CD4-positive, alpha-beta T cell (primary cell): ENCODE data around the gene ISYNA1. TPM values are rescaled to one million over a fixed set of nuclear protein-coding genes. Genes with fewer than 3 reads are reported as not detected.

ENCODE experiments used
- ATAC-seq: fragments of 200-7000 bp; cut with Tn5 transposase; one replicate; pipeline ENCODE4 v1.10.0; 2022; ENCODE audit warnings: mild to moderate bottlenecking; ENCODE audit not compliant: poor library complexity
- CTCF ChIA-PET: fragments of 350-600 bp; sonication (Branson Sonifier 250); formaldehyde crosslinking; loops from one replicate; lab custom pipeline; 2021; ENCODE audit warnings: antibody characterized with exemption, inconsistent platforms; lab: Charles Lee
- POLR2A ChIA-PET: fragments of 350-600 bp; sonication (Branson Sonifier 250); formaldehyde crosslinking; loops from one replicate; lab custom pipeline; 2021; ENCODE audit warnings: antibody characterized with exemption, inconsistent platforms; lab: Charles Lee
- DNase-seq, 14 experiments: peaks; one replicate each; pipeline ENCODE4 v3.0.0-alpha.2; 2013 to 2020; ENCODE audit warnings: mixed read lengths in 2 of 14
- H3K27ac ChIP-seq, 2 donors: one replicate each; pipeline versions ENCODE4 v1.5.1 to v1.7.0; 2013; ENCODE audit warnings: low read length in 2 of 2, low read depth in 1 of 2, mild to moderate bottlenecking in 1 of 2
- H3K27me3 ChIP-seq, 2 experiments: 1 replicate in 1 of 2; 2 replicates in 1 of 2; pipeline versions ENCODE4 v1.6.1 to v1.7.0; 2013; ENCODE audit warnings: low read length in 2 of 2, control low read depth in 1 of 2, mild to moderate bottlenecking in 1 of 2, moderate library complexity in 1 of 2; ENCODE audit not compliant: insufficient read depth in 2 of 2, control insufficient read depth in 1 of 2
- H3K36me3 ChIP-seq: one replicate; pipeline ENCODE4 v1.6.1; 2013; ENCODE audit warnings: low read length, control low read depth; ENCODE audit not compliant: insufficient read depth
- H3K4me1 ChIP-seq: one replicate; pipeline ENCODE4 v1.6.1; 2013; ENCODE audit warnings: low read length, control low read depth; ENCODE audit not compliant: insufficient read depth
- H3K4me3 ChIP-seq: one replicate; pipeline ENCODE4 v1.5.1; 2013; ENCODE audit warnings: mild to moderate bottlenecking, low read length, moderate library complexity
- H3K9me3 ChIP-seq, 2 experiments: 1 replicate in 1 of 2; 2 replicates in 1 of 2; pipeline versions ENCODE4 v1.6.1 to v1.7.0; 2013; ENCODE audit warnings: low read length in 2 of 2, mild to moderate bottlenecking in 2 of 2, control low read depth in 1 of 2, moderate library complexity in 1 of 2; ENCODE audit not compliant: control insufficient read depth in 1 of 2, insufficient read depth in 1 of 2
- H3K27ac Mint-ChIP-seq: one replicate; pipeline ENCODE4 v1.8.0; 2020; ENCODE audit warnings: mixed read lengths
- H3K27me3 Mint-ChIP-seq: one replicate; pipeline ENCODE4 v1.8.0; 2021; ENCODE audit warnings: mixed read lengths
- H3K36me3 Mint-ChIP-seq: one replicate; pipeline ENCODE4 v1.8.0; 2021; ENCODE audit warnings: low read depth, mixed read lengths
- H3K4me1 Mint-ChIP-seq: one replicate; pipeline ENCODE4 v1.8.0; 2021; ENCODE audit warnings: low read depth, mixed read lengths
- H3K4me3 Mint-ChIP-seq: one replicate; pipeline ENCODE4 v1.8.0; 2020; ENCODE audit warnings: mild to moderate bottlenecking, mixed read lengths
- H3K9me3 Mint-ChIP-seq: one replicate; pipeline ENCODE4 v1.8.0; 2020; ENCODE audit warnings: mixed read lengths
- intact Hi-C, 2 experiments: fragments of 100-400 bp; cut with DNase I in 1 of 2; cut with micrococcal nuclease in 1 of 2; formaldehyde crosslinking; loops; one replicate each; pipeline versions ENCODE4 v1.15.1 to v1.9.0; 2023 to 2025; cut with DNase I, micrococcal nuclease
- total RNA-seq, 174 experiments: library from RNA in 2 of 174; stranded (reverse) in 2 of 174; gene quantifications; one replicate each; pipeline ENCODE4 v1.2.3 and lab custom pipeline; 2021 to 2026
- TF ChIP-seq, protein P1 (sequence below): fragments of 200-600 bp; IDR thresholded peaks from one replicate; pipeline ENCODE4 v1.8.0; 2022; ENCODE audit warnings: antibody characterized with exemption, mild to moderate bottlenecking

The ISYNA1 gene
- total RNA-seq, 2 experiments from 2014 or later, result 34.1 to 41.3 TPM

DNA sequence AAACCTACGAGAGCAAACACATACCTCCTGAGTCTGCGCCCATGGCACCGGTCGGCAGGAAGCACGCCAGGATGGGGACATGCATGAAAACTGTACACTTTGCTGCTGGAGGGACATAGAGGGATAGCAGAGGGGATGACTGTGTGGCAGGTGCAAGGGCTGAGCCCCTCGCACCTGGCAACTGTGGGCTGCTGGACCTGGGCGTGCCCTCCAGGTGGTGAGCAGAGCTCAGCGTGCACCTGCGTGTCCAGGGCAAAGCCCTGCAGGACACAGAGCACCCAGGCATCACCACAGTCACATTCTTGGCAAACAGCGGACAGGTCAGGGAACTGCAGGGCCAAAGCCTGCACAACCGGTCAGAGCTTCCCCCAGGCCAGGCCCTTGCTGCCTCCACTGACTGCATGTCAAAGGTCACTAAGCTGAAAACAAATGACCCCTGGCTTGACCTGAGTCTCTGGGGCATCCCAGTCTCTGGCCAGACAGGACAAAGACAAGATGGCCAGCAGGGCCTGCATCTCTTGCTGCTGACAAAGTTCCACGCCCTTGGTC is 9.0 kb upstream of the ISYNA1 start:
- Mint-ChIP-seq H3K4me3 (no peak overlapping the region), H3K27me3 (no peaks in the 10 kb centered on the region), H3K27ac (no peak overlapping the region), H3K36me3 (peaks cover 72% of the 10 kb centered on the region), H3K9me3 (no peaks in the 10 kb centered on the region), H3K4me1 (peaks cover 18% of the 10 kb centered on the region)
- Histone ChIP-seq H3K4me3 (no peak overlapping the region), H3K27ac (no peak overlapping the region), H3K9me3 (peaks cover 0 to 5% of the 10 kb centered on the region in 2 experiments), H3K27me3 (no peaks in the 10 kb centered on the region), H3K4me1 (peaks cover 21% of the 10 kb centered on the region), H3K36me3 (peaks cover 77% of the 10 kb centered on the region)
- ATAC-seq, result no peak
- intact Hi-C loops, result no loop called here
- TF ChIP-seq, protein P1, sequence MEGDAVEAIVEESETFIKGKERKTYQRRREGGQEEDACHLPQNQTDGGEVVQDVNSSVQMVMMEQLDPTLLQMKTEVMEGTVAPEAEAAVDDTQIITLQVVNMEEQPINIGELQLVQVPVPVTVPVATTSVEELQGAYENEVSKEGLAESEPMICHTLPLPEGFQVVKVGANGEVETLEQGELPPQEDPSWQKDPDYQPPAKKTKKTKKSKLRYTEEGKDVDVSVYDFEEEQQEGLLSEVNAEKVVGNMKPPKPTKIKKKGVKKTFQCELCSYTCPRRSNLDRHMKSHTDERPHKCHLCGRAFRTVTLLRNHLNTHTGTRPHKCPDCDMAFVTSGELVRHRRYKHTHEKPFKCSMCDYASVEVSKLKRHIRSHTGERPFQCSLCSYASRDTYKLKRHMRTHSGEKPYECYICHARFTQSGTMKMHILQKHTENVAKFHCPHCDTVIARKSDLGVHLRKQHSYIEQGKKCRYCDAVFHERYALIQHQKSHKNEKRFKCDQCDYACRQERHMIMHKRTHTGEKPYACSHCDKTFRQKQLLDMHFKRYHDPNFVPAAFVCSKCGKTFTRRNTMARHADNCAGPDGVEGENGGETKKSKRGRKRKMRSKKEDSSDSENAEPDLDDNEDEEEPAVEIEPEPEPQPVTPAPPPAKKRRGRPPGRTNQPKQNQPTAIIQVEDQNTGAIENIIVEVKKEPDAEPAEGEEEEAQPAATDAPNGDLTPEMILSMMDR, result no peak
- no peak for DNase-seq
- POLR2A ChIA-PET, result no interaction called here
- CTCF ChIA-PET, result no interaction called here

DNA sequence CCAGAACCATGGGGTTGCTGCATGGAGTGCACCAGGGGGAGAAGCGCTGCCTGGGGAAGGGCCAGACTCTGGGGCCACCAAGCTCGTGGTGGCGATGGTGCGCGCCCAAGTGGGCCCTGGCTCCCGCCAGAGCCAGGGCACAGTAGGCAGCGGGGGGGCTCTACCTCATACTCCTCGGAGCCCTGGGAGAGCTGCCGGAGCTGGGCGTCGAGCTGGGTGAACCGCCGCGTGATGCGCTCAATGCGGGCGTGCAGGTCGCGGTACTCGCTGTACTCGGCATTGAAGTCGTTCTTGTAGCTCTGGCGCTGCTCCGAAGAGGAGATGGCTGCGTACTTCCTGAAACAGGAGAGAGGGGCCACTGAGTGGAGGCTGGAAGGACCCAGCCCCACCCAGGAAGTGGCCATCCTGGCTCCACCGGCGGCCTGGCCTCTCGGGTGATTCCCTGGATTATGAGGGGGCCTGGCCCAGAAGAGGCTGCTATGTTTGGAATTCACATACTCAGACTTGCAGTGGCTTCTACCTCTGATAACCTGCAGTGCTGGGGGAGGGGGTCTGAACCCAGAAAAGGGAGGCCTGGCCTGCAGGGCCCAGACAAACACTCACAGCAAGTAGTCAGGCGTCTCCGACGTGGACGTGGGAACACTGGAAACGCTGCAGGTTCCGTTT is 8.3 kb upstream of the ISYNA1 start:
- DNase-seq, result no peak
- peaks cover 24% of the 10 kb centered on the region for H3K4me1 Mint-ChIP-seq
- Histone ChIP-seq H3K9me3 (peaks cover 0 to 8% of the 10 kb centered on the region in 2 experiments), H3K36me3 (peaks cover 72% of the 10 kb centered on the region), H3K4me3 (no peak overlapping the region), H3K27ac (no peak overlapping the region), H3K27me3 (no peaks in the 10 kb centered on the region), H3K4me1 (peaks cover 24% of the 10 kb centered on the region)
- TF ChIP-seq, protein P1, result no peak
- no peaks in the 10 kb centered on the region for H3K9me3 Mint-ChIP-seq
- no peak overlapping the region for H3K27ac Mint-ChIP-seq
- peaks cover 71% of the 10 kb centered on the region for H3K36me3 Mint-ChIP-seq
- H3K27me3 Mint-ChIP-seq, result no peaks in the 10 kb centered on the region
- ChIA-PET POLR2A (no interaction called here), CTCF (no interaction called here)
- H3K4me3 Mint-ChIP-seq, result no peak overlapping the region
- no peak for ATAC-seq
- intact Hi-C loops, result no loop called here

DNA sequence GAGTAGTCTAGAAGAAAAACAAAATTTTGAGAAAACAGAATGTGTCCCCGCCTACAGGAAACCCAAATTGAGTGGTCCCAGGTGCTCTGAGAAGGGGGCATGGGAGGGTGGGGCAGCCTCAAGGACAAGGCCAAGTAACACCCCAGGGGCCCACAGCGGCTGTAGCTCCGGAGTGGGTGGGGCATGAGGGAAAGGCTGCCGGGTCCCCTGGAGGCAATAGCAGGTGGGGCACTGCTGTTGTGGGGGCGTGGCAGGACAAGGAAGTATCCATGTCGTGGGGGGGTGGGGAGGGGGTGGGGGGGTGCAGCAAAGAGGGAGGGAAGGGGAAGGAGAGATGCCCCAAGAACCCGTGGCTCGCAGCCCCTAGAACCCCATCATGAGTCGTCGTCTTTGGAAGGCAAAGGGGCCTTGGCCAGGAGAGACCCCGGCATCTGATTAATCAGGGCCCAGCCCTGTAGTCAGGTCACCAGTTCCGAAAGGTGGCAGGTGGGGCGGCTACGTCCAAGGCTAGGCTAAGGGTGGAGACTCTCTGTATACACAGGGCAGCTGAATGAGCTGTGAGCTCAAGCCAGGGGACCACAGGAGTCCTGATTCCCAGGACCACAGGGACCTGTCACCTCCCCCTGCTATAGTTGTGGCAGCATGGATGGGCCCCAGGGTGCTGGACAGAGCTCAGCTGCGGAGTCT is 7.5 kb upstream of the ISYNA1 start:
- H3K27ac Mint-ChIP-seq, result no peak overlapping the region
- Histone ChIP-seq H3K4me3 (no peak overlapping the region), H3K27me3 (no peaks in the 10 kb centered on the region), H3K4me1 (peaks cover 20% of the 10 kb centered on the region), H3K9me3 (peaks cover 0 to 8% of the 10 kb centered on the region in 2 experiments), H3K27ac (no peak overlapping the region), H3K36me3 (peaks cover 64% of the 10 kb centered on the region)
- H3K4me3 Mint-ChIP-seq, result no peak overlapping the region
- H3K27me3 Mint-ChIP-seq, result no peaks in the 10 kb centered on the region
- ATAC-seq (no peak), DNase-seq (no peak)
- H3K4me1 Mint-ChIP-seq, result peaks cover 26% of the 10 kb centered on the region
- H3K9me3 Mint-ChIP-seq, result no peaks in the 10 kb centered on the region
- H3K36me3 Mint-ChIP-seq, result peaks cover 67% of the 10 kb centered on the region
- ChIA-PET POLR2A (no interaction called here), CTCF (no interaction called here)
- TF ChIP-seq, protein P1, result no peak
- intact Hi-C loops, result no loop called here
